HG03442 (cell line): ENCODE results near the gene AVP.

Source experiments
- ATAC-seq: cut with Tn5 transposase; IDR thresholded peaks from one replicate; pipeline ENCODE4 v1.9.1; 2021; ENCODE audit warnings: mild to moderate bottlenecking, moderate library complexity; ENCODE audit not compliant: unreplicated experiment

Gene AVP

DNA sequence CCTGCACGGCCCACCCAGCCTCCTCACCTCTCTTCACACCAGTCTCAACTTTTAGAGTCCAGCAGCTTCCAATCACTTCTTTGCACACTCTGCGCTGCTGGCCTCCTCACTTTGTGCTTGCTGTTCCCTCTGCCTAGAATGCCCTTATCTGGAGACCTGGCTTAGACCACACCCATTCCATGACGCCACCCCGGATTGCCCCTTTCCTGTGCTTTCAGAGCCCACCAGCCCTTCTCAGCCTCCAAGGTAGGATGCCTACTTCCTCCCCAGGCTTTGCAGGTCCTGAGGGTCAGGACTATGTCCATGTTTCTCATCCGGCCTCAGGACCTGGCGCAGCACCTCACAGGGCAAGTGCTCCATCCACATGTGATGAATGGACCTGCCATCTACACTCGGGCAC lies 27.0 kb upstream of the AVP start:
- ATAC-seq, result no peak

DNA sequence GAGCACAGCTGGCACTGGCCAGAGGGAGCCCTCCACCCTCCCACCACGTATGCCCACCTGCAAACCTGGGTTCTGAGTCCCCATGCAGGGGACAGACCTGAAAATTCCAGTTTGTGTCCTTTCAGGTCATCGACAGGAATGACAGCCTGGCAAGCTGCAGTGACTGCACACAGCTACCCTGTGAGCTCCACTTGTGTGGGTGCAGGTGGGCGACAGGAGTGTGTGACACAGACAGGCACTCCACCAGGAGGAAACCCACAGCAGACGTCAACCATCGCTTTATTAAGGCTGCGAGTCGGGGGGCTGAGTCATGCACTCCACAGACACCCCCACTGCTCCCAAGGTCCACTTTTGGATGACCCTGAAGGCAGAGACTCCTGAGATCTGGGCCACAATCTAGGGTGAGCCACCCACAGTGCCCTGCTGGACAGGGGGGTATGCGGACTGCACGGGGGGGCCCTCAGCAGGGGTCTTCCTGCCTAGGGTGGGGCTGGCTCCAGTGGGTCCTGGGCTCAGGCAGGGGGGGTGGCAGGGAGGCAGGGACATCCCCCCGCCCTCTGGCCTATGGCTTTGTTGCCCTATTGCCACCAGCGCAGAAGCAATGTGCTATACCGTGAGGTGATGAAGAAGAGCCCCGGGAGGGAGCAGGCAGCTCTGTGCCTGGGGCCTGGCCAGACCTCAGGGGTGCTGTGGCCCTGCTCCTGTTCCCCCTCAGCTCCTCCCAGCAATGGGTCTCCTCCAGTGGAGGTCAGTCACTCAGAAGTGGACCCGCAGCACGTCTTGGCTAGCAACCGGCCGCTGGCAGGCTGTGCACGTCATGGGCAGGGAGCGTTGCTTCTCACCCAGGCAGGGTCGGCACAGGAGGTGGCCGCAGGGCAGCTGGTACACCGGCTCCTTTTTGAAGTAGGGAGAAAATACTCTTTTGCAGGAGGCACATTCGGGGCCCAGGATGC lies 25.1 kb upstream of the AVP start:
- ATAC-seq, result no peak

DNA sequence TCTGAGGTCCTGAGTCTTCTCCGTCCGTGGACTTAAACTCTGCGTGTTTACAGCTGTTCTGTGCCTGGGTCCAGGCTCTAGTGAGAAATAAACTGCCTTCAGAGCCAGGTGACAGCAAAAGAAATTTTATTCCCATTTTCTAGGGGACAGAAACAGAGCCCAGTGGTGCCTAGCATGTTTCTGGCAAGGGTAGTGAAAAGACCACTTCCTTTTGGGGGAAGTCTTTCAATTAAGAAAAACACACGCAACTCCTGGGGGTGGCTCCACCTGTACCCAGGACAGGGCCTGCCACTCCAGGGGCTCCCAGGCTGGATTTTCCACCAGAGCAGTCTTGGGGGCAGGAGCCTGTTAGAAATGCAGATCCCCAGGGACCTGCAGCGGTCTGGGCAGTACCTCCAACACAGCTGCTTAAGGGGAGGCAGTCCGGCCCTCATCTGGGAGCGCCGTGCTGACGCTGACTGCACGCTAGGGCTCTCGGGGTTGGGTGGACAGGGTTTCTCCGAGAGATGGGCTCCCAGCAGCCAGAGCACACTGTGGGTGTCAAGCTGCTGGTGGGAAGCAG lies 23.0 kb upstream of the AVP start:
- ATAC-seq, result no peak

DNA sequence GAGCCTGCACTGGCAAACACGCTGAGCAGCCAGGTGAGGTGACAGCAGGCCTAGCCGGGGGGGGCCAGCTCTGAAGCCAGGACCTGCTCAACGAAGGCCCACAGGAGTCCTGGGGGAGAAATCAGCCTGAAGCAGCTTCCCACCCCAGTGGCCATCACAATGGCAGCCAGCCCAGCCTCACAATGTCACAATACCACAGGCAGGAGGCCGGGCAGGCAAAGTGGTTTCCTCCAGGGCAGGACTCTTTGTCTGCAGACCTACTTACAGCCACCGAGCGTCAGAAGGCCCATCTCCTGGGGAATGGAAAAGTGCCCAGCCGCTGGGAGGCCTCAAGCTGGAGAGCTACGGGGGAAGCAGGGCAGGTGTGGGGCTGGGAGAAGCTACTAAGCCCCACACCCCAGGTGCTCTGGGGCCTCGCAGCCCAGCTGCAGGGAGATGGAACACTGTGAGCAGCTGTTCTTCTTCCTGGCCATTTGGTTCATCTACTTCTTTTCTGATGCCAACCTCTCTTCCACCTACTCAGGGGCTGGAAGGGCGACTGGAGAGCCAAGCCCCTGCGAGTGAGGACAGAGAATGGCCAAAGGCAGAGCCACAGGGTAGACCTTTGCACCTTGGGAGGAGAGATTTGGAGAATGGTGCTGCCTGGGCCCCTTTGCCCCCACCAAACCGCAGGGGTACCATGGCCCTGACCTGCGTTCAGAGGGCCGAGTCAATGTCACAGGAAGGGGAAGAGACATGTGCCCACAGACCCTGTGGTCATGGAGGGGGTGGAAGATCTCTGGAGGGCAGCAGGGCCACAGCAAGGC lies 22.3 kb upstream of the AVP start:
- ATAC-seq, result no peak

DNA sequence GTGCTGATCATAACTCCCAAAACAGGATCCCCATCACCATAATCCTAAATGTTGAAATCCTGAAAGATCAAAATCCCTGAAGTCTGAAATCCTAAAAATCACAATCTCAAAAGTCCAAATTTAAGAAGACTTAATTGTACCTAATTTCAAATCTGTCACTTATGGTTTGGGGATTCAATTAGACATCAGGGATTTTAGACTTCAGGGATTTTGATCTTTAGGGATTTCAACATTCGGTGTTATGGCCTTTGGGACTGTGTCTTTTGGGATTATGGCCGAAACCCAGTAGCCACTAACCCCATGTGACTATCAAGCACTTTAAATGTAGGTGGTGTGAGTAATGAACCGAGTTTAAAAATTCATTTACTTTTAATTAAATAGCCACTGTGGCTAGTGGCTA lies 21.7 kb upstream of the AVP start:
- no peak for ATAC-seq

DNA sequence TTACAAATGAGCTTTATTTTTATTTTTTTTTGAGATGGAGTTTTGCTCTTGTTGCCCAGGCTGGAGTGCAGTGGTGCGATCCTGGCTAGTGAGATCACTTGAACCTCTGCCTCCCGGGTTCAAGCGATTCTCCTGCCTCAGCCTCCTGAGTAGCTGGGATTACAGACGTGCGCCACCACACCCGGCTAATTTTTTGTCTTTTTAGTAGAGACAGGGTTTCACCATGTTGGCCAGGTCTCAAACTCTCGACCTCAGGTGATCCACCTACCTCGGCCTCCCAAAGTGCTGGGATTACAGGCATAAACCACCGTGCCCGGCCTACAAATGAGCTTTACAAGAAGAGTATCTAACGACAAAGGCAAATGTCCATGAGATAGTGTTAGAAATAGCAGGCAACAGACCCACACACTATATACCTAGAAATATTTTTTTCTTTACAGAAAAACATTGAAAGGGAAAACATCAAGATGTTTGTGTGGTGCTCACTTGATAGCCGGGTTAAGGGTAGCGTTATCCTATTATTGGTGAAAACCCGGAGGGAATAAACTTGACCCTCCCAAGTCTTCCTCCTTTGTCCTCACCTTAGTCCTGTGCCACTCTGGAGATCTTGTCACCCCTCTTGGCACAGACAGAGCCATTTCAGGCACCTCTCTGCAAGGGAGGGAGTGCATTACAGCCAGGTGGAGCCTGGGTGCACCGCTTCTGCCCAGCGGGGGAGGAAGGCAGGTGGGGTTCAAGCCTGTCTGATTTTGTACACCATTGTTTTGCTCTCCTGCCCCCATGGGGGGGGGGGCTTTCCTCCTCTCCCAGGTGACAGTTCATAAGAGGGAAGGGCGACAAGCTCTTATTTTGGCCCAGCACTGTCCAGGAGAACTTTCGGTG lies 21.0 kb upstream of the AVP start:
- no peak for ATAC-seq

DNA sequence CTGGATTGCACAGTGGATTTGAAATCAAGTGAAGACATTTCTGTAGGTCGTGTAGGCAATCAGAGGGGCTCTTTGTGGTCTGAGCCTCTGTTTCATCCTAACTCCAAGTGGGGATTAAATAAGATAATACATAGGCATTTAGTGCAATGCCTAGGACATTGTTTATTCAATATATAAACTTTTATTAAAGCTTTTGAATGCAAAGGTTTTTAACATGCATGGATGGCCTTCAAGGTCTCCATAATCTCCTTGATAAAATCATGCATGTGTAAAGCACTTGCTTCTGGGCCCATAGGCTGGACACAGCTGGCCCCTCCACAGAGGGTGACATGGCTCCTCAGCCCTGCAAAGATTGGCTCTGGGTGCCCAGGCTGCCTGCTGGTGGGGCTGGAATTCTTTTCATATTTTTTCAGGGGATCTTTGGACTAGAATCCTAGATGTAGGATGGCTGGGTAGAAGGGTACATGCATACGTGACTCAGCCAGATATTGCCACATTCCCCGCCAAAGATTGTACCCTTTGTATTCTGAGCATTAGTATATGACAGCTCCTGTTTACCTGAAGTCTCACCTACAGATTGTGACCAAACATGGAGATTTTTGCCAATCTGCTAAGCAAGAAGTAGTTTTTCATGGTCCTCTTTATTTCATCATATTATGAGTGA lies 19.0 kb upstream of the AVP start:
- no peak for ATAC-seq

DNA sequence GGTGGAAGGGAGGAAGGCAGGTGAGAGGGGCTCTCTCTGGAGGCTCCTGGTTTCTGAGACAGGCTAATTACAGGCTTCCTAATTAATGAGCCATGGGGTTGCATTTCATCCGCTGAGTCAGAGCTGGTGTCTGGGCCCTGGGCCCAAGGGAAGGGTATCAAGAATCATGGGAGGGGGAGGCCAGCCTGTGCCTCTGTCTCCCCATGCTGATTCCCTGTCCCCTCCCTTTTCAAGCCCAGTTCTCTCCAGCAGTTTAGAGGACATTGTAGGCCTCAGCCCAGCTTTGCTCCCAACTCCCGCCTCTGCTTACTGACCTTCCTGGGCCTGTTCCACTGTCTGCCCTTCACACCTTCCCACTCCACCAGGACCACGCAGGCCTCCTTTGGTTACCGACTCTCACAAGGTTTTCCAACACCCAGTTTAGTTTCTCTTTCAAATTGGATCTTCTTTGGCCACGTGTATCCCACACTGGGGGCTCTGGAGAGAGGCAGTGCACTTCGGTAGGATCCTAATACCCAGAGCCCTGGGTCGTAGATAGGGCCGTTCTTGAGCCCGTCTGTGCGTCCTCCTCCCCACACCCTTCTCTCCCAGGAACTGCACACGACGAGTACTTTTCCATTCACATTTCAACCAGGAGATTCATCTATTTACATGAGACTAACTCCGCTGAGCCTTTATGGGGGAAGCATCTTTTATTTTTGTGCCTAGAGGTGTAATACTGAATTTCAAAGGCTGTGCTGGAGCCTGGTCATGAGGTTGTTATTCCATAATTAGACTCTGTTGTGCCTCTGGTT lies 18.2 kb upstream of the AVP start:
- ATAC-seq, result no peak

DNA sequence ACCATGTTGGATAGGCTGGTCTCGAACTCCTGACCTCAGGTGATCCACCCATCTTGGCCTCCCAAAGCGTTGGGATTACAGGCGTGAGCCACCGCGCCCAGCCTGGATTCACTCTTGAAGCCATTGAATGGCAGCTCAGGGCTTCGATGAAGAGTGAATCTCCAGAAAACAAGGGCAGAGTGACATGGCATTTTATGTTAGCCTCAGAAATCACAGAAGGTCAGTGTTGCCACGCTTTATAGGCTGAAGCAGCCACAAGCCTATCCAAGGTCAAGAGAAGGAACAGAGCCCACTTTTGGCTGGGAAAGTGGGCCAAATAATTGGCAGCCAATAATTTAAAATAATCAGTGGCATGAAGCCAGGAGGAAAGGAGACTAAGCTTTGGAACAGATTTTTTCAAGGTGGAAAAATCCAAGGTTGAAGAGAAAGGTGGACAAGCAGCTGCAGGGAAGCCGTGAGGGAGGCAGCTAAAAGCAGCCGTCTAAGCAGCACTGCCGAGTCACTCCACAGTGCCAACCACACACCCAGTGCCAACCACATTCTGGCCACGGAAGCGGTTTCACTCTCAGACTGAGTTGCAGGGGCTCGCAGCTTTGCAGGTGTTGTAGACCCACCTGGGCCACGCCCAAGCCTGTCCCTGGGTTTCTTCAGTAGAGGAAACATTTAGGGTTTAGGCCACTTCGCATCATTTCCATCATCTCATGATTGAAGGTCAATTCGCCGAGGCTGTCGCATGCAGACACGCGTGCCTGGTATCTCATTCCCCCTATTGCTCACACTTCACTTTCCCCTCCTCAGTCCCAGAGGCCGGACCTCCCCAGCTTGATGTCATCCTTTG lies 17.4 kb upstream of the AVP start:
- ATAC-seq, result no peak

DNA sequence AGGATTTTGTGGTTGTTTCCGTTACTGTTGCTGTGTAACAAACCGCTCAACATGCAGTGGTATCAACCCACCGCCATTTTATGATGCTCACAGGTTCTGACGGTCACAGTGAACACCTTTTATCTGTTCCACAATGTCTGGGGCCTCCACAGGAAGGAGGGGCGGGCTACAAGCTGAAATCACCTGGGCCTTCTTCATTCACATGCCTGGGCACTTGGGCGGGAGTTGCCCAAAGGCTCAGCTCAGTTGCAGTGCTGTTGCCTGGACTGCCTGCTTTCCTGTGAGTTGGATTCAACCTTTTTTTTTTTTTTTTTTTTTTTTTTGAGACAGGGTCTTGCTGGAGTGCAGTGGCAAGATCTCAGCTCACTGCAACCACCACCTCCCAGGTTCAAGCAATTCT lies 16.7 kb upstream of the AVP start:
- no peak for ATAC-seq

DNA sequence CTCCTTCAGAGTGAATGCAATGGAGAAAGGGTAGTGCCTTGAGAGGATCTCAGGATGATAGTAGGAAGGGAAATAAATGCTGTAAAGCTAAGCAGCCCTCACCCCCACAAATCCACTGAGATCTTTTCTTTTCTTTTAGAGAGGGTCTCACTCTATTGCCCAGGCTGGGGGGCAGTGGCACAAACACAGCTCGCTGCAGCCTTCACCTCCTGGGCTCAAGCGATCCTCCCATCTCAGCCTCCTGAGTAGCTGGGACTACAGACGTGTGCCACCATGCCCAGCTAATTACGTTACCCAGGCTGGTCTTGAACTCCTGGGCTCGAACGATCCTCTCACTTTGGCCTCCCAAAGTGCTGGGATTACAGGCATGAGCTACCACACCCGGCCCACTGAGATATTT lies 16.0 kb upstream of the AVP start:
- ATAC-seq, result no peak

DNA sequence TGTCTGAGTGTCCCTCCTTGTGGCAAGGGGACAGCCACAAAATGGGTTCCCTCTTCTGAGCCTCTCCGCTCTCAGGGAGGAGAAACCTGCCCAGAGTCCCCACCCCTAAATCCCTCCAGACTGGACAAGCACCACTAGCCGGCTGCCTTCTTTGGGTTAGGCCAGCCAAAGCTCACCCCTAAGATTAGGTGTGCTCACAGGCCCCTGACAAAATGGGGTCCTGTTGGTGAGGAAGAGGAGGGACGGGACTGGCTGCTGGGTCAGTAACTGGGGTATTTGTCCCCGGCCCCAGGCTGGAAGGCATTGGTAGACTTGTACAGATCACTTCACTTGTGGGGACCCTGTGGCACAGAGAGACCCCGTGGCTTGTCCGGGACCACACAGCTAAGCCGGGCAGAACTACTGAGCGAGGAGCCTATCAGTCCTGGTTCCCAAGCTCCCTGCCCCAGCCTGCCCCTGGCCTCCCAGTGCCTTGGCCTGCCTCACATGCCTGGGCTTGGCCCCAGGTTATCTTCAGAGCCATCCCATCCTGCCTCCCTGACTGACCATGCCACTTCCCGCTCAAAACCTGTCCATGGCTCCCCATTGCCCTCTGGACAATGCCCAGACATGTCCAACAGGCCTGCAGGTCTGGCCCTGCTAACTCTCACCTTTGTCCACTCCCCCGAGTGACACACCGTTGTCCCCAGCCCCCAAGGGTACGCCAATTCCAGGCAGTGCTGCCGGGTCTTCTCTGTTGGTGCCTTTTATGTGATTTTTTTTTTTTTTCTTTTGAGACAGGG lies 10.5 kb upstream of the AVP start:
- no peak for ATAC-seq

DNA sequence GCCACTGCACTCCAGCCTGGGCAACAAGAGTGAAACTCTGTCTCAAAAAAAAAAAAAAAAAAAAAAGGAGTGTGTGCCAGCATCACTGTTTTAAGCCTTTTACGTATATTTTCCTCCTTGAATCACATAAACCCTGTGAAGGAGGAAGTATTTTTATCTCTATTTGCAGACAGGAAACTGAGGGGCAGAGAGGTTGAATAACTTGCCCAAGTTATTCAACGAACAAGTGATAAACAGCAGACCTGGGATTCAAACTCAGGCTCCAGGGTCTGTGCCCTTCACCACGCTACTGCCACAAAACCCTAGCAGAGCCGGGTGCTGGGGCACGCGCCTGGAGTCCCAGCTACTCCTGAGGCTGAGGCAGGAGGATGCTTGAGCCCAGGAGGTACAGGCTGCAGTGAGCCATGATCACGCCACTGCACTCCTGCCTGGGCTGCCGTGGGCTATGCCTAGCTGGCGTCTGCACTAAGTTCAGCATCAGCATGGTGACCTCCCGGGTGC lies 9.4 kb upstream of the AVP start:
- ATAC-seq, result no peak

DNA sequence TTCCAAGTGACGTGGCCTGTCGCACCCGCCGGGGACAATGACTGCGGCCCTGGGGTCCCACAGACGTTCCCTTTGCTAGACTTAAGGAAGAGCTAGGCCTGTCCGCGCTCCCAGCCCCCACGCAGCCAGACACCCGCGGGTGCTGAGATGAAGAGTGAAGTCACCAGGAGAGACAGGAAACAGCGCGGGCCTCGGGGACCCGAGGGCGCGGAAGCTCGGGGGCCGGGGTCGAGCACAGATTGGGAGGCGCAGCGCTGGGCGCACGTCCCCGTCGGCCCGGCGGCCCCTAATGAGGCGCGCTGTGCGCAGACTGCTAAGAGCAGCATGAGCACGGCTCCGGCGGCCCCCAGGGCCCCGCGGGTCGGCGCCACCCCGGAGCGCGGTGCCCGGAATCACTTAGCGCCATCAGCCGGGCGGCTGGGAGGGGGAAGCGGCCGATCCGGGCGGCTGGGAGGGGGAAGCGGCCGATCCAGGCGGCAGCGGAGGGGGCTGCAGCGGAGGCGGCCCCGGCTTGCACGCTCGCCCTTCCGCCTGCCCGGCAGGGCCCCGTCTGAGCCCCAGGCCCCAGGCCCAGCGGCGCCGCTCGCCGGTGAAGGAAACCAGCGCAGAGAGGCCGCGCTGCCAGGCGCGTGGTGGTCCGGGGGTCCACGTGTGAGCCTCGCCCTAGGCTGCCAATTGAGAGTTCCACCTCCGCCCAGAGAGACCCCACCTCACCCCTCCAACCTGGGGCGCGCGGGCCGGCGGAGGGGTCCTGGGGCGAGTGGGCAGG lies 8.3 kb upstream of the AVP start:
- ATAC-seq, result no peak

DNA sequence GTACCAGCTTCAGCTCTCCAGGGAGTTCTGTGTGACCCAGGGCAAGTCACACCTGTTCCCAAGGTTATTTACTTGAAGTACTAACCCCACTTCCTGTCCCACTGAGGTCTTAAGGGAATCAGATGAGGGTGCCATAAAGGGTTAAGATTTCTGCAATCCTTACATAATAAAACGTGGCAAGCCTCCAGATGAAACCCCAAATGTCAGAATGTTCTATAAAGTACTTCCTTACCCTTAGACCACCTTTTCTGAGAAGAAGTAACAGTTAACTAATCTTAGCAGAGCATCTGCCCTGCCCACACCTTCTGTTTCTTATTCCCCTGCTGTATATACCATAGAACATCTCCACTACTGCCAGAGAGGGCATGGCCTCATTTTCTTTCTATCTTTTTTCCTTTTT lies 6.0 kb upstream of the AVP start:
- no peak for ATAC-seq

DNA sequence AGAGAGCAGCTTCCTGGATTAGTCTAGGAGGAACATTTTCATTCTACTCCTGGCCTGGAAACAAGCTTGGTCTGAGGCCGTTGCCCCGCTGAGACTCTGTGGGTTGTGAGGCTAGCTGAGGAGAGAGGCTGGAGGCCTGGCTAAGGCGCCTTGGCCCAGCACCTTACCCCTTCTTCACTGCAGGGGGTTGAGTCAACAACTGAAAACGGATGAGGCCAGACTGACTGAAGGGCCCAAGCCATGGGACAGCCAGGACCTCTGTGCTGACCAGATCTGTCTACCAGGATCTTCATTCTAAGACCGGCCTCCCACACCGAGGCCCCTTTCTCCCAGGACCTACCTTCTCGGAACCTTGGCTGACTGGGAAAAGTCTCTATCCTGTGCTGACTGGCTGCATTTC lies 3.5 kb upstream of the AVP start:
- no peak for ATAC-seq

DNA sequence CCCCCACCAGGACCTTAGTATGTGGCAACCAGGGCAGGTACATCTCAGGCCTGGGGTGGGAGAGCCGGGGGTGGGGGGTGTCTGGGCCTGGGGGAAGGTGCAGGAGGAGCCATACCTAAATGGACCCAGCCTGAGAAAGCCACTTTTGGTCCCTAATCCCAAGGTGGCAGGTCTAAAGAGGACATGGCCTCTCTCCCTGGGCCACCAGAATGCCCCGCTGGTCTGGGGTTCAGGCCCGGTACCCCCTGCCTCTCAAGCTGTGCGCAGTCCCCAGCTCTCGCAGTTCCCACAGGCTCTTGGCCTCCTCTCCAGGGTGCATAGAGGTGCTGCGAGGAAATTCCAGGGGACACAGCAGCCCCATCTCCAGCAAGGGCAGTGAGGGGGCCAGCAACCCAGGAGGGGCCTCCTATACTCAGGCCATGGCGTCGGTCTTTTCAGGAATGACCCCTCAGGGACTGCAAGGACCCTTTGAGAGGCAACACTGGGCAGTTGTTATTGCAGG lies 1.1 kb upstream of the AVP start:
- ATAC-seq, result no peak
